HG02588 (cell line): ENCODE measurements around the gene LRRC18.

Experiments used
- ATAC-seq: cut with Tn5 transposase; IDR thresholded peaks from one replicate; pipeline ENCODE4 v1.9.1; 2021; ENCODE audit warnings: mild to moderate bottlenecking, moderate library complexity; ENCODE audit not compliant: unreplicated experiment

LRRC18 gene

GRCh38 chr10:48884179-48885045 lies 55.2 kb downstream of the LRRC18 start:
- ATAC-seq: no peak

- ATAC-seq: no peak
These were observed 55.9 kb downstream of the LRRC18 start for GRCh38 chr10:48883701-48884100.

DNA sequence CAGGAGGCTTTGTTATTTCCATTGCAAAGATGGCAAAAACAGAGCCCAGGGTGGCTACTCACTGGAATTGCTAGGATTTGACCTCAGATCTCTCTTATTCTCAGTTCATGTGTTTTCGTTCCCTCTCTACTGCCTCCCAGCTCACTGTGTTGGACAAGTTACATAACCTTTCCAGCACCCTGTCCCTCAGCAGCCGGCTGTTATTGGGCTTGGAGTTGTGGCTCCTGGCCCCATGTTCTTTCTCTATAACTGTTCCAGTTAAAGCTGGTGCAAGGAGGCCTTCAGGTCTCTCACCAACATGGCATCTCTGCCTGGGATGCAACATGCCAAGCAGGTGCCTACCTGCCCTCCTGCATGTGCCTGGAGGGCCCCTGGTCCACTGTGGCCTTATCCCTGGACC lies 56.8 kb downstream of the LRRC18 start:
- no peak for ATAC-seq

GRCh38 chr10:48881937-48882336 lies 57.7 kb downstream of the LRRC18 start:
- ATAC-seq: no peak

DNA sequence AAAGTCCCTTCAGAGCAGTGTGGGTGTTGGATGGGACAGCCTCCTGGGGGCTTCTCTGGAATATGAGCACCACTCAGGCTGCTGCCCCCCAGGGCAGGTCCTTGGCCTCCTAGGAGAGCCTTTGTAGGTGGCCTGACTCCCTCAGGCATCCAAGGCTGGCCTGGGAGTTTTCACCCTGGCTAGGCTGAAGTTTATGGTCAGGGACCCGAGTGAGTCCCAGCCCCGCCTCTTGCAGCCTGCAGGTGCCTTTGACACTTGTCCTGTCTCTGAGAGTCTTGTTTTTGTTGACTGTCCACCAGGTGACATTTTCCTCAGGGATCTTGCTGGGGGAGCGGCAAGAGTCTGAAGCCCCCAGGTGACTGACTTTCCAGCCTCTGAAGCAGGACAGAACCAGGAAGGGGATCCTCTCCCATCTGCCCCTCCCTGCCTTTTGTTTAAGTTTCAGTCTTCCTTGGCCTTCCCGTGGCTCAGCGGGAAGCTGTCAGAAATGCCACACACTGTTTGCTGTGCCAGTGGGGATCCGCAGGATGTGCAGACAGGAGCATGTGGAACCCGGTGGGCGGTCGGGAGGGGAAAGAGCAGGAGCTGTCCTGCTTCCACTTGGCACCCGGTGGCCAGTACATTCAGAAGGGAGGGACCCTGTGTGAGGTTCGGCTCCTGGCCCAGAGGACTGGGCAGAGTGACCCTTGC lies 59.5 kb downstream of the LRRC18 start:
- no peak for ATAC-seq

GRCh38 chr10:48879451-48879850 lies 60.2 kb downstream of the LRRC18 start:
- ATAC-seq: no peak

GRCh38 chr10:48878091-48878490 lies 61.5 kb downstream of the LRRC18 start:
- ATAC-seq: no peak

- no peak for ATAC-seq
These were observed 67.4 kb downstream of the LRRC18 start for GRCh38 chr10:48872234-48872633.
